Progenitor cell of endocrine pancreas (in vitro differentiated cells): Measurements from ENCODE around the gene INAFM1. TPM values are rescaled to one million over a fixed set of nuclear protein-coding genes. Genes with fewer than 3 reads are reported as not detected.
A peak's percentile ranks its signal among the peaks of the same experiment; 100 is the strongest.
"Not testable (repeated sequence)": the region's sequence is repeated elsewhere in the genome, so short reads cannot be mapped to it uniquely, and the experiment has no call there.

Experiments used
- DNase-seq: peaks from one replicate; pipeline ENCODE4 v3.0.0; 2021; ENCODE audit warnings: low spot score; ENCODE audit not compliant: unreplicated experiment
- H3K27ac Mint-ChIP-seq: 2 replicates; pipeline ENCODE4 v1.8.0; 2021; ENCODE audit warnings: mild to moderate bottlenecking, moderate library complexity, mixed read lengths
- H3K27me3 Mint-ChIP-seq: 2 replicates; pipeline ENCODE4 v1.8.0; 2021; ENCODE audit warnings: mixed read lengths
- H3K36me3 Mint-ChIP-seq: 2 replicates; pipeline ENCODE4 v1.8.0; 2022; ENCODE audit warnings: mixed read lengths; ENCODE audit not compliant: insufficient read depth
- H3K4me1 Mint-ChIP-seq: 2 replicates; pipeline ENCODE4 v1.8.0; 2021; ENCODE audit warnings: low read depth, mixed read lengths
- H3K4me3 Mint-ChIP-seq: 2 replicates; pipeline ENCODE4 v1.8.0; 2021; ENCODE audit warnings: low read depth, mild to moderate bottlenecking, moderate library complexity, mixed read lengths
- H3K9me3 Mint-ChIP-seq: 2 replicates; pipeline ENCODE4 v1.8.0; 2021; ENCODE audit warnings: low read depth, mixed read lengths
- CTCF ChIP-seq: fragments of 200-600 bp; sonication (generic); IDR thresholded peaks from one replicate; pipeline ENCODE4 v1.5.0; 2021; ENCODE audit warnings: antibody characterized with exemption, mild to moderate bottlenecking; ENCODE audit not compliant: unreplicated experiment
- total RNA-seq: library from RNA; stranded (reverse); gene quantifications from 2 replicates; pipeline ENCODE4 v1.2.1, GENCODE V29; 2021

The INAFM1 gene
- total RNA-seq, 1 donor from 2014 or later: 11.8 TPM

- no peaks in the 10 kb centered on the region for H3K27me3 Mint-ChIP-seq
- peak; percentile 31 for DNase-seq
- no peaks in the 10 kb centered on the region for H3K9me3 Mint-ChIP-seq
- peak; percentile 84 for TF ChIP-seq CTCF
- H3K36me3 Mint-ChIP-seq: no peaks in the 10 kb centered on the region
- H3K4me3 Mint-ChIP-seq: no peak overlapping the region
- peaks cover under 1% of the 10 kb centered on the region for H3K4me1 Mint-ChIP-seq
- peak overlapping the region; percentile 29 for H3K27ac Mint-ChIP-seq
Observed at GRCh38 chr19:47284324-47284899, 9.7 kb downstream of the INAFM1 start.

GRCh38 chr19:47296036-47296435 is 21.4 kb downstream of the INAFM1 start:
- no peak overlapping the region for H3K4me3 Mint-ChIP-seq
- no peaks in the 10 kb centered on the region for H3K27me3 Mint-ChIP-seq
- TF ChIP-seq CTCF: peak; percentile 82
- H3K4me1 Mint-ChIP-seq: no peaks in the 10 kb centered on the region
- no peak overlapping the region for H3K27ac Mint-ChIP-seq
- no peaks in the 10 kb centered on the region for H3K9me3 Mint-ChIP-seq
- no peaks in the 10 kb centered on the region for H3K36me3 Mint-ChIP-seq
- DNase-seq: peak; percentile 58

GRCh38 chr19:47300867-47301266 is 26.2 kb downstream of the INAFM1 start:
- H3K36me3 Mint-ChIP-seq, H3K4me1 Mint-ChIP-seq, DNase-seq, H3K9me3 Mint-ChIP-seq, H3K4me3 Mint-ChIP-seq, H3K27me3 Mint-ChIP-seq, H3K27ac Mint-ChIP-seq: not testable (repeated sequence)

GRCh38 chr19:47302249-47302648 is 27.6 kb downstream of the INAFM1 start:
- no peak for TF ChIP-seq CTCF
- Mint-ChIP-seq H3K4me3 (no peak overlapping the region), H3K9me3 (no peaks in the 10 kb centered on the region), H3K27me3 (peaks cover 11% of the 10 kb centered on the region), H3K36me3 (no peaks in the 10 kb centered on the region), H3K27ac (no peak overlapping the region), H3K4me1 (peaks cover 2% of the 10 kb centered on the region)
- DNase-seq: no peak

- no peak overlapping the region for H3K4me3 Mint-ChIP-seq
- no peaks in the 10 kb centered on the region for H3K9me3 Mint-ChIP-seq
- DNase-seq: no peak
- H3K4me1 Mint-ChIP-seq: peaks cover 2% of the 10 kb centered on the region
- H3K36me3 Mint-ChIP-seq: no peaks in the 10 kb centered on the region
- TF ChIP-seq CTCF: no peak
- H3K27me3 Mint-ChIP-seq: peaks cover 11% of the 10 kb centered on the region
- H3K27ac Mint-ChIP-seq: no peak overlapping the region
Observed at GRCh38 chr19:47303966-47304365, 29.3 kb downstream of the INAFM1 start.

GRCh38 chr19:47305309-47305751 is 30.6 kb downstream of the INAFM1 start:
- Mint-ChIP-seq H3K4me3 (no peak overlapping the region), H3K9me3 (no peaks in the 10 kb centered on the region), H3K4me1 (peaks cover 2% of the 10 kb centered on the region), H3K36me3 (no peaks in the 10 kb centered on the region), H3K27ac (no peak overlapping the region), H3K27me3 (peaks cover 13% of the 10 kb centered on the region)
- peak; percentile 64 for DNase-seq
- peak; percentile 96 for TF ChIP-seq CTCF
